ENCODE results near the gene SYT2. TPM values are rescaled to one million over a fixed set of nuclear protein-coding genes. Genes with fewer than 3 reads are reported as not detected.

Gene SYT2
- total RNA-seq, 1 donor from 2014 or later: 0.26 TPM

GRCh38 chr1:202590126-202590525 is 120.1 kb downstream of the SYT2 start:
- H3K4me2 ChIP-seq: no peak overlapping the region
- Mint-ChIP-seq H3K27ac (no peak overlapping the region), H3K4me3 (no peak overlapping the region), H3K9me3 (no peaks in the 10 kb centered on the region), H3K27me3 (ENCODE audit: insufficient read depth, low read depth) (peaks cover 6% of the 10 kb centered on the region), H3K4me1 (peaks cover 29% of the 10 kb centered on the region), H3K36me3 (peaks cover 2% of the 10 kb centered on the region)
- no peaks in the 10 kb centered on the region for H4K20me1 ChIP-seq (ENCODE audit: low read depth)
- no peaks in the 10 kb centered on the region for H3K36me3 ChIP-seq
- H3K9ac ChIP-seq: no peak overlapping the region
- no peaks in the 10 kb centered on the region for H3K9me3 ChIP-seq (ENCODE audit: low read depth)
- TF ChIP-seq CTCF (IDR thresholded peaks at IDR 0.05) (no peak), EZH2phosphoT487 (IDR thresholded peaks at IDR 0.05) (no peak), EZH2 (IDR thresholded peaks at IDR 0.05) (no peak)
- H3K27me3 ChIP-seq: no peaks in the 10 kb centered on the region
- no peak for DNase-seq (ENCODE audit: low spot score)
- peaks cover 9% of the 10 kb centered on the region for H3K4me1 ChIP-seq
- H3F3A ChIP-seq (ENCODE audit: low read depth): peaks cover 5% of the 10 kb centered on the region
- no peak overlapping the region for H2AFZ ChIP-seq (replicated peaks)
- no peak overlapping the region for H3K27ac ChIP-seq
- no peak overlapping the region for H3K4me3 ChIP-seq
- no peaks in the 10 kb centered on the region for H3K79me2 ChIP-seq (ENCODE audit: low read depth)

DNA sequence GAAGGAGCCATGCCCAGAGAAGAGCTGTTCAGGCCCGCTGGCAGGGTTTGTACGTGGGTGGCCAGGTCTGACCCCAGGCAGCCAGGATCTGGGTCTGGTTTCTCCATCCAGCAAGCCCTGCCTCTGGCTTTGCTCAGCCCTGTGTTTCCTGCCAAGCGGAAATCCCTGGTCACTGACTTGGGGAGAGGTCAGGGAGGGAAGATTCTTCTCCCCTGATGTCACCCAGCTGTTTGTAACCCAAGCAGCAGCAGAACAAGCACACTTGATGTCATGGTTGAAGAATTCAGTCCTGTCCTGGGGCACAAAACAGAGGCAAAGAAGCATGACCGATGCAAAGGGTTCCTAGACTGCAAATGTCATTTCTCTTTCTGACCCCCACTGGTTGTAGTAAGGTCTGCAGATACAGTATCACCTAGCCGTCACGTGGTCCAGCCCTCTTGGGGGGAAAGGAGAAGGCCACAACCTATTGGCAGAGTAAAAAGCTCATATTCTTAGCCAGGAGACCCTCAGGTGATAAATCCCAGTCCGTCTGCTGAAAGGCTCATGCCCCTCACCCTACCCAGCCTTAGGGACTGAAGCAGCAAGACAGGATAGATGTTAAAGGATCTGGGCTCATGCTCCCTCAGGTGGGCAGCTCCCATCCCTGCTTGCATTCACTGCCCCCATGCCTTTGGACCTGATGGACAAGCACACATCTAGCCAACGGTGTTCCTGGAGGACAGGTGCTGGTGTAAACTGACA is 120.9 kb downstream of the SYT2 start:
- H3K79me2 ChIP-seq (ENCODE audit: low read depth): no peaks in the 10 kb centered on the region
- H3K27me3 ChIP-seq: no peaks in the 10 kb centered on the region
- Mint-ChIP-seq H3K9me3 (no peaks in the 10 kb centered on the region), H3K27ac (peak overlapping the region; percentile 74), H3K4me1 (peaks cover 29% of the 10 kb centered on the region), H3K27me3 (ENCODE audit: insufficient read depth, low read depth) (peaks cover 6% of the 10 kb centered on the region), H3K4me3 (no peak overlapping the region), H3K36me3 (no peaks in the 10 kb centered on the region)
- no peak overlapping the region for H3K9ac ChIP-seq
- DNase-seq (ENCODE audit: low spot score): no peak
- H4K20me1 ChIP-seq (ENCODE audit: low read depth): no peaks in the 10 kb centered on the region
- H3F3A ChIP-seq (ENCODE audit: low read depth): peaks cover 5% of the 10 kb centered on the region
- H3K9me3 ChIP-seq (ENCODE audit: low read depth): no peaks in the 10 kb centered on the region
- no peak overlapping the region for H2AFZ ChIP-seq (replicated peaks)
- peaks cover 9% of the 10 kb centered on the region for H3K4me1 ChIP-seq
- TF ChIP-seq EZH2phosphoT487 (IDR thresholded peaks at IDR 0.05): no peak
- TF ChIP-seq EZH2 (IDR thresholded peaks at IDR 0.05): no peak
- no peak for TF ChIP-seq CTCF (IDR thresholded peaks at IDR 0.05)
- no peak overlapping the region for H3K4me2 ChIP-seq
- no peaks in the 10 kb centered on the region for H3K36me3 ChIP-seq
- no peak overlapping the region for H3K27ac ChIP-seq
- H3K4me3 ChIP-seq: no peak overlapping the region

- peaks cover 9% of the 10 kb centered on the region for H3K4me1 ChIP-seq
- H3K36me3 Mint-ChIP-seq: no peaks in the 10 kb centered on the region
- no peaks in the 10 kb centered on the region for H3K27me3 ChIP-seq
- no peaks in the 10 kb centered on the region for H3K9me3 ChIP-seq (ENCODE audit: low read depth)
- H3K79me2 ChIP-seq (ENCODE audit: low read depth): no peaks in the 10 kb centered on the region
- H3K4me3 ChIP-seq: no peak overlapping the region
- H3K27me3 Mint-ChIP-seq (ENCODE audit: insufficient read depth, low read depth): peaks cover 5% of the 10 kb centered on the region
- H3K4me3 Mint-ChIP-seq: no peak overlapping the region
- H3K4me2 ChIP-seq: no peak overlapping the region
- H4K20me1 ChIP-seq (ENCODE audit: low read depth): no peaks in the 10 kb centered on the region
- peaks cover 29% of the 10 kb centered on the region for H3K4me1 Mint-ChIP-seq
- no peaks in the 10 kb centered on the region for H3K36me3 ChIP-seq
- no peak overlapping the region for H2AFZ ChIP-seq (replicated peaks)
- no peak for DNase-seq (ENCODE audit: low spot score)
- TF ChIP-seq EZH2phosphoT487 (IDR thresholded peaks at IDR 0.05): no peak
- TF ChIP-seq EZH2 (IDR thresholded peaks at IDR 0.05): no peak
- no peak for TF ChIP-seq CTCF (IDR thresholded peaks at IDR 0.05)
- no peaks in the 10 kb centered on the region for H3K9me3 Mint-ChIP-seq
- no peak overlapping the region for H3K27ac ChIP-seq
- H3K27ac Mint-ChIP-seq: peak overlapping the region; percentile 74
- peaks cover 5% of the 10 kb centered on the region for H3F3A ChIP-seq (ENCODE audit: low read depth)
- no peak overlapping the region for H3K9ac ChIP-seq
These were observed 121.6 kb downstream of the SYT2 start for GRCh38 chr1:202588503-202589189.
